ENCODE measurements around the gene PAN3.

The PAN3 gene

GRCh38 chr13:28121224-28121623, 17.1 kb upstream of the PAN3 start:
- TF ChIP-seq, protein P1, sequence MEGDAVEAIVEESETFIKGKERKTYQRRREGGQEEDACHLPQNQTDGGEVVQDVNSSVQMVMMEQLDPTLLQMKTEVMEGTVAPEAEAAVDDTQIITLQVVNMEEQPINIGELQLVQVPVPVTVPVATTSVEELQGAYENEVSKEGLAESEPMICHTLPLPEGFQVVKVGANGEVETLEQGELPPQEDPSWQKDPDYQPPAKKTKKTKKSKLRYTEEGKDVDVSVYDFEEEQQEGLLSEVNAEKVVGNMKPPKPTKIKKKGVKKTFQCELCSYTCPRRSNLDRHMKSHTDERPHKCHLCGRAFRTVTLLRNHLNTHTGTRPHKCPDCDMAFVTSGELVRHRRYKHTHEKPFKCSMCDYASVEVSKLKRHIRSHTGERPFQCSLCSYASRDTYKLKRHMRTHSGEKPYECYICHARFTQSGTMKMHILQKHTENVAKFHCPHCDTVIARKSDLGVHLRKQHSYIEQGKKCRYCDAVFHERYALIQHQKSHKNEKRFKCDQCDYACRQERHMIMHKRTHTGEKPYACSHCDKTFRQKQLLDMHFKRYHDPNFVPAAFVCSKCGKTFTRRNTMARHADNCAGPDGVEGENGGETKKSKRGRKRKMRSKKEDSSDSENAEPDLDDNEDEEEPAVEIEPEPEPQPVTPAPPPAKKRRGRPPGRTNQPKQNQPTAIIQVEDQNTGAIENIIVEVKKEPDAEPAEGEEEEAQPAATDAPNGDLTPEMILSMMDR (IDR thresholded peaks at IDR 0.05; ENCODE audit: extremely low read depth, missing control alignments) = no peak
- DNase-seq (ENCODE audit: low spot score) = no peak

- no peak for DNase-seq (ENCODE audit: low spot score)
- TF ChIP-seq, protein P1 (IDR thresholded peaks at IDR 0.05; ENCODE audit: extremely low read depth, missing control alignments) = no peak
Measured at GRCh38 chr13:28128030-28128429, 10.3 kb upstream of the PAN3 start.

DNA sequence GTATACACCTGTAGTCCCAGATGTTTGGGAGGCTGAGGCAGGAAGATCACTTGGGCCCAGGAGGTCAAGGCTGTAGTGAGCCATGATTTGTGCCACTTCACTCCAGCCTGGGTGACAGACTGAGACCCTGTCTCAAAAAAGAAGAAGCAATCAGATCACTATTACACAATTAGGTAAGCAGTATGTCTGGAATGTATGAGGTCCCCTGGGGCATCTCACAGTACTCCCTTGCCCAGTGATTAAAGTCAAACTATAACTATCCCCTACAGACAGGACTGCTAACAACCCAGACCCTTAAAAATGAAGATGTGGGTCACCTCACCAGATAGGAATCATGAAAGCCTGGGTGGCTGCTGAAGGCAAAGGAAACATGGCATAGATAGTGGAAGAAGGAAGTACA, 9.4 kb upstream of the PAN3 start:
- TF ChIP-seq, protein P1 (IDR thresholded peaks at IDR 0.05; ENCODE audit: extremely low read depth, missing control alignments) = no peak
- DNase-seq (ENCODE audit: low spot score) = no peak

GRCh38 chr13:28129911-28130693, 8.2 kb upstream of the PAN3 start:
- TF ChIP-seq, protein P1 (IDR thresholded peaks at IDR 0.05; ENCODE audit: extremely low read depth, missing control alignments) = no peak
- no peak for DNase-seq (ENCODE audit: low spot score)

DNA sequence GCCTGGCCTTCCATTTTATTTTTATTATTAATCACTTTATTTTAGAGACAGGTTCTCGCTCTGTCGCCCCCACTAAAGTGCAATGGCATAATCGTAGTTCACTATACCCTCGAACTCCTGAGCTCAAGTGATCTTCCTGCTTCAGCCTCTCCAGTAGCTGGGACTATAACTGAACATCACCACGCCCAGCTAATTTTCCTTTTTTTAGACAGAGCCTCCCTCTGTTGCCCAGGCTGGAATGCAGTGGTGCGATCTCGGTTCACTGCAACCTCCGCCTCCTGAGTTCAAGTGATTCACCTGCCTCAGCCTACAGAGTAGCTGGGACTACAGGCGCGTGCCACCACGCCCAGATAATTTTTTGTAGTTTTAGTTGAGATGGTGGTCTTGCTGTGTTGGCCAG, 6.7 kb upstream of the PAN3 start:
- TF ChIP-seq, protein P1 (IDR thresholded peaks at IDR 0.05; ENCODE audit: extremely low read depth, missing control alignments) = no peak
- DNase-seq (ENCODE audit: low spot score) = no peak

DNA sequence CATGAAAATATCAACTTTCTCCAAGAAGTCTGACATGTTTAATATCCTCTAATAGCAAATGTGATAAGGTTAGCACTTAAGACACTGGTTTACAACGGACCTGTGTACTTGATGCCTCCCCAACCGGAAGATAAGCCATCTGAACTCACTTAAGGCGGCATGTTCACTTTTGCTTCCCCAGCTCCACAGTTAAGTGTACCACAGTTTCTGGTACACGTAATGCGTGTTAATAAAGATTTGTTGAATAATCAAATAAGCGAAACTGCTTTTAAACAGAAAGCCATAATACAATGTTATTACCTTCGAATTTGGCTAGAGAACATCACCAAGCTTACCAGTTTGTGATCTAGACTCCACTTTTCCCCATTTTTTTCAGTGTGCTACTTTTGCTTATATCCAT, 1.4 kb upstream of the PAN3 start:
- DNase-seq (ENCODE audit: low spot score) = peak; percentile 42
- TF ChIP-seq, protein P1 (IDR thresholded peaks at IDR 0.05; ENCODE audit: extremely low read depth, missing control alignments) = no peak

DNA sequence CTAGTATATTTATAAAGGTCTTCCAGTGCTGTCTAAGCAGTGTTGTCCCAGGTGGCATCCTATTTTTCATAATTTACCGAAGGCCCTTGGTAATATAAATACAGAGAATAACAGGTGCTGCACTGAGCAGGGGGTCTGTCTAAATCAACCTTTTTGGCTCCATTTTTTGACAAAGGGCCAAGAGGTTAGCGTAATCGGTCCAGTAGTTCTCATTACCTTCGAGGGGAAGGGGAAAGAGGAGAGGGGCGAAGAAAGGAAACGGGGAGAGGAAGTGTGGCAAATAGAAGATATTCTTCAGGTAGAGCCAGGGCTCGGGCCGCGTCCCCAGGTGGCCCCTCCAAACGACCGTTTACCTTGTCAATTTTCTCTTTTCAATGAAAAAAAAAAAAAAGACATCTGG, 749 bp upstream of the PAN3 start:
- DNase-seq (ENCODE audit: low spot score) = no peak
- TF ChIP-seq, protein P1 (IDR thresholded peaks at IDR 0.05; ENCODE audit: extremely low read depth, missing control alignments) = no peak

All from GM20000 (cell line).